IPS-18c (cell line): ENCODE results near the gene CACNA1C.

ENCODE experiments used
- H3K4me3 ChIP-seq: 2 replicates; pipeline ENCODE4 v1.7.0; 2013; ENCODE audit warnings: low read depth, mild to moderate bottlenecking, low read length, moderate library complexity; ENCODE audit not compliant: insufficient read depth
- H3K9me3 ChIP-seq: one replicate; pipeline ENCODE4 v1.6.1; 2013; ENCODE audit warnings: mild to moderate bottlenecking, low read length, moderate library complexity; ENCODE audit not compliant: control insufficient read depth, insufficient read depth

The CACNA1C gene

DNA sequence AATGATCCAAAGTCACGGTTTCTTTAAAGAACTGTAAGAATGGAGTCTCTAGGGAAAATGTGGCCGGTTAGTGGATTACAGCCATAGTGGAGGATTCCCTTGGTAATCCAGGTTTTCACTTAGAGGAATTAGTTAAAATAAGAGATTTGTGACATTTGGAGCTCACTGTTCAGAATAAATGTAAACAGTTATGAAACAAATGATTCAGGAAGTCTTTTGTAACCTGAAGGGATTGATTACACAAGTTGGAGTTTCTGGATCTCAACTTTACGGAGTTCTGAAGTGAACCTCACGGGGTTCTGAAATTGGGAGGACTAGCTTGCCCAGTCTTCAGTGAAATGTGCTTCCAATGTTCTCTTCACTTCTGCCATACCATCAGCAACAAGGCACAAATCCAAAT, 507.6 kb downstream of the CACNA1C start:
- no peak overlapping the region for H3K4me3 ChIP-seq
- no peaks in the 10 kb centered on the region for H3K9me3 ChIP-seq

DNA sequence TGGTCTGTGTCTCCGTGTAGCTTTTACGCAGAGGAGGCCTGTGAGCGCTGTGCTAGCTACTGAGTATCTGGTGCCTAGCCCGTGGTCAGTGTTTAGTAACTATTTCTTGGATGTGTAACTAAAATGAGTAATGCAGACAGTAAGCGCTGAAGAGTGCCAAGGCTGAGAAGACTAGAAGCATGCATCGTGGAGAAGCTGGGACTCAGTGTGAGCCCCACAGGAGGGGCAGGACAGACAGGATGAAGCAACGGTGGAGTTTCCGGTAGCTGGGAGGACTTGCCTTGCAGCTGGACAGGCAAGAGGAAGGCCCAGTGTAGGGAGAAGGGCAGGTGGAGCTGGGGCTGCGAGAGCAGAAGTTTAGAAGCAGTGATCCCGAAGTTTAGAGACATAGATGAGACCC, 508.6 kb downstream of the CACNA1C start:
- H3K4me3 ChIP-seq: no peak overlapping the region

DNA sequence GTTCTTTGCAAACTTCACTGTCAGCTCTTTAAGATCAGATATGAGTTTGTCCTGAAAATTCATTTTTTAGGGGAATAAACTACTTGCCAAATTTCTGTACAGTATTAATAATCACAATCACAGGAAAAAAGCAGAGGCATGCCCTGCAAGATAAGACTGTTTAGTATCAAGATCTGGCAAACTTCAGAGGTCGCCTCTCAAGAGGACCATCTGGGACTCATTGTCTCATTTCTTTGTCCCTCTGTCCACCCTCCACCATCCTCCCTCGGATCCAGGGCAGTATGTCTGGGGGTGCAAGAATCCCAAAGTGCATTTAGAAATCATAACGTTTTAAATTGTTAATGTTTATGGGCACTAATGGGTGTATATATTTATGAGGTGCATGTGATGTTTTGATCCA, 509.6 kb downstream of the CACNA1C start:
- H3K9me3 ChIP-seq: no peaks in the 10 kb centered on the region

More for the DNA sequence above, 508.6 kb downstream of the CACNA1C start:
- H3K9me3 ChIP-seq: no peaks in the 10 kb centered on the region

DNA sequence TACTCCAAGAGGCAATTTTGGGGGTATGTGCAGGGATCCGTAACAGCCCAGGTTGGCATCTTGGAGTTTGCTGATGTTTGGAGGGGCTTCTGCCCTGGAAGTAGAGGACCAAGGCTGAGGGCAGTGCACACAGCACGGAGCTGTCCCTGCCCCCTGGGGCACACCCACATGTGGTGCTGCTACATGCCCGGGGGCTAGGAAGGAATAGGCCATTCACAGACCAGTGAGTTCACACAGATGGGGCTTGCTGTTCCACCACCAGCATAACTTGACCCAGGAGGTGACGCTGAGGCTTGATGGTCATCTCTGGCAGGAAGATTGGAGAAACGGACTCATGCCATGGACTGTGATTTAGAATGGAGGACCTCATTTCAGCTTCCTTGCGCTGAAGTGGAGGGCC, 510.9 kb downstream of the CACNA1C start:
- no peak overlapping the region for H3K4me3 ChIP-seq
- no peaks in the 10 kb centered on the region for H3K9me3 ChIP-seq

More for the DNA sequence above, 509.6 kb downstream of the CACNA1C start:
- no peak overlapping the region for H3K4me3 ChIP-seq

DNA sequence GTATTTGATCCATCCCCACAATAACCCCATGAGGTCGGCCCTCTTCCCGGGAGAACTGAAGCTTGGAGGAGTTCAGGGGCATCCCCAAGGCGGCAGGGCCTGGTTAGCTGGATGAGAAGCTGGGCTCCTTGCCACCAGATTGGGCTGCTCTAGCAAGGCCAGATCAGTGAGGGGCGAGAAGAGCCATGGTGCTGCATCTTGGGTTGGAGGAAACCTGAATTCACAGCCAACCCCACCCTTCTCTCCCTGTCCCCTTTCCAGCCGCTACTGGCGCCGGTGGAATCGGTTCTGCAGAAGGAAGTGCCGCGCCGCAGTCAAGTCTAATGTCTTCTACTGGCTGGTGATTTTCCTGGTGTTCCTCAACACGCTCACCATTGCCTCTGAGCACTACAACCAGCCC, 513.4 kb downstream of the CACNA1C start:
- Histone ChIP-seq H3K9me3 (no peaks in the 10 kb centered on the region), H3K4me3 (no peak overlapping the region)

DNA sequence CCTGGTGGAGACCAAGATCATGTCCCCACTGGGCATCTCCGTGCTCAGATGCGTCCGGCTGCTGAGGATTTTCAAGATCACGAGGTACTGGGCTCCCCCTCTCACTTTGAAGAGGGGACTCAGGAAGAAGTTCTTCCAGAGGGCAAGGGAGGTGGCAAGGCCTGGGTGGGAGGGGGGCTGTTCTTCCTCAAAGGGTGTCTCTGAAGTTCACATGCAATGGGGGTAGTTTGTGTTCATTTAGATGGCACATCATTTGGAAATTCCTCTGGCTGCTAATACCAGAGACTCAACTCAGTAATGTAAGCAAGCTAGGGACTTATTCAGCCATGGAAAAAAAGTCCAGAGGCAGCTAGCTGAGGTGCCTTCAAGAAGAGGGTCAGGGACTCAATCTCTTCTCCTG, 514.9 kb downstream of the CACNA1C start:
- no peaks in the 10 kb centered on the region for H3K9me3 ChIP-seq
- no peak overlapping the region for H3K4me3 ChIP-seq

DNA sequence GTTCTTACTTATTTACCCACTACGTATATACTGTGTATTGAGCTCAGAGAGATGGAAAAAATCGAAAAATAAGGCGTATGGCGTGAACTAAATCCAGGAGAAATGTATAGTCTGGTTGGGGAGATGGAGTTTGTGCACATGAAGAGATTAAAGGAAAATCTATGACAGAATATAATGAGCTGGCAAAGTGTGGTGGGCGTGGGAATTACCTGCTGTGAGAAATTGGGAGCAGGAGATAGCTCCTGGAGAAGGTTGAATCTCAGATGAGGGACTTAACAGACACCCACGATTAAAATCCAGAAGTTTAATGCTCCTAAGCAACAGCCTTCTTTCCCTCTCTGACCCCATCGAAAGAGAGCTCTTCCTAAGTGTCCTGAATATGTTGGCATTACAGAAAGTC, 517.8 kb downstream of the CACNA1C start:
- Histone ChIP-seq H3K9me3 (no peaks in the 10 kb centered on the region), H3K4me3 (no peak overlapping the region)

DNA sequence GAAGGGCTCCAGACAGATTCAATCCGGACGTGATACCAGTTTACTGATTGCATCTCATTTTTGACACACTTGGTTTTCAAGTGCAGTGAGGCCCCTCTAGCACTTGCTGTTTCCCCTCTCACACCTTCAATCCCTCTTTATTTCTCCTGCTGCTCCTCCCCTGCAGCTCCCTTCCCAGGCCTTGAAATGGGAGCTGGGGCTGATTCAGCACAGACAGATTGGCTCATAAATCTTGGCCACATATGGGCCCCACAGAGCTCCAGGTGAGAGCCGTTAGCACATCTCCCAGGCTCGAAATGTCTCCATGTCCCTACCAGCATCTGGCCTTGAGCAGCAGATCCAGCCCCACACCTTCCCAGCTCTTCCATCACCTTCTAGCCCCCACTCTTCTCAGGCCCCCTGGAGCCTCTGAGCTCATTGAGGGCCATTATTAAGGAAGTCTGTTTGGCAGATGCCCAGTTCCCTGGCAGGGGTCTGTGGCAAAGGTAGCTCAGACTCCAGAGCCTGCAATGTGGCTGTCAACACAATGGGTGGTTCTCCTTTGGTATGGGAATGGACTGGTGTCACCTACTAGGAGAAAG, 521.7 kb downstream of the CACNA1C start:
- Histone ChIP-seq H3K9me3 (no peaks in the 10 kb centered on the region), H3K4me3 (no peak overlapping the region)

DNA sequence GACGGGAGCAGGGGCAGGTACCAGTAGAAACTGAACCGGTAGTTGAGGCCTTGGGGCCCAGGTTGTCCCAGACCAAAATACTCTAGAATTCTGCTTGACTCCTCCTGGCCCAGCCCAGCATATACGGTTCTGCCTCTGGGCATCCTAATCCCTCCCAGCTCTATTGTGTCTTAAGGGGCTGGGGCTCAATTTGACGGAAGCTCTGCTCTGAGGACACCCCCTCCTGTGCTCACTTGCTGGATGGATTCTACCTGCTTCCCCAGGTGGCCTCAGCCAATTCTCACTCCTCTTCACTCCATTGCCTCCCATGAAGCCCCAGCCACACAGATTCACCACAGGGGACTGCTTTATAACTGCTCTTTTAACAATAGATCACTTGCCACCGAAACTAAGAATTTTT, 522.5 kb downstream of the CACNA1C start:
- H3K4me3 ChIP-seq: no peak overlapping the region
- no peaks in the 10 kb centered on the region for H3K9me3 ChIP-seq

DNA sequence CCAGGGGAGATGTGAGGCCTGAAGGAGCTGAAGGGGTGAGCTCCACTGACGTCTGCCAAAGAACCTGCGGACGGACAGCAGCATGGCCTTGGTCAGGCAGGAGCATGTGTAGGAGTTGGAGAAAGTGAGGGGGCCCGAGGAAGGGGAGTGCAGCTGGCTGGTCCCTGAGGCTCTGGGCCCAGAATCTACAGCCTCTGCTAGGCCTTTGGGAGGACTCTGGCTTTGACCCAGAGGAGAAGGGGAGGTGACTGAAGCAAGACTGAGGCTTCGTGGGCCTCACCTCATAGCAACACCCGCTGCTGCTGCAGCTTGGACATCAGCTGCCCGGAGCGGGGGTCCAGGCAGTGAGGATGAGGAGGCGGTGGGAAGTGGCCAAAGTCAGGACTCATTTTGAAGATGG, 525.4 kb downstream of the CACNA1C start:
- H3K4me3 ChIP-seq: no peak overlapping the region
- no peaks in the 10 kb centered on the region for H3K9me3 ChIP-seq

DNA sequence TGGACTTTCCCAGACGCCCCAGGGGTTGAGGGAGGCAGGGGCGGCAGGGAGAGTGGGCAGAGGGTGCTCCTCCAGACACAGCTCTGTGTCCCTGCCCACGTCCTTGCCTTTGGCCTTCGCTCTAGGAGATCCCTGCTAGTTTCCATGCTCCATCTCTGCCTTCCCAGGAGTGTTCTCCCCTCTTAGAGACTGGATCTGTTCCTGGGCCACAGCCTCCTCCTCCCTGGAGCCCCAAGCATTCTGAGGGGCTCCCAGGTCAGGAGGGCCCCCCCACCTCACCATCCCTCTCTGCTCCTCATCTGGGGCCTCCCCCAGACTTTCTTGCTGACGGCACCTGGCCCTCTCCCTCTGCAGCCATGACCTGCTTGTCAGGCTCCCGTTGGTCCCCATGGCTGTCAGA, 526.0 kb downstream of the CACNA1C start:
- Histone ChIP-seq H3K9me3 (no peaks in the 10 kb centered on the region), H3K4me3 (no peak overlapping the region)

DNA sequence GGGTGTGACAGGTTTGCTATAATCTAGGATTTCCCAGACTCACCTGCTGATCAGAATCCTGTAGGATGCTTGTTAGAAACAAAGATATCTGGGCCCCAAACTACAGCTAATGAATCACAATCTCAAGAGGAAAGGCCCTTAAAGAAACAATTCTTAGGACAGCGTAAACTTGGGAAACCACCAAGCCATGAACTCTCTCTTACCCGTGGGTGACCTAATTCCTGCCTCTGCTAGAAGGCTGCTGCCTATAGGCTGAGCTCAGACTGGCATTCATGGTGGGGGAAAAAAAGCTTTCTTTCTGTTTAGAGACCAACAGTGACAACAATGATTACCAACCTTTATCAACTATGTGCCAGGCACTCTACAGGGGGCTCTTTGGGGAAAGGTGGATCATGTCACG, 528.0 kb downstream of the CACNA1C start:
- Histone ChIP-seq H3K4me3 (no peak overlapping the region), H3K9me3 (no peaks in the 10 kb centered on the region)

DNA sequence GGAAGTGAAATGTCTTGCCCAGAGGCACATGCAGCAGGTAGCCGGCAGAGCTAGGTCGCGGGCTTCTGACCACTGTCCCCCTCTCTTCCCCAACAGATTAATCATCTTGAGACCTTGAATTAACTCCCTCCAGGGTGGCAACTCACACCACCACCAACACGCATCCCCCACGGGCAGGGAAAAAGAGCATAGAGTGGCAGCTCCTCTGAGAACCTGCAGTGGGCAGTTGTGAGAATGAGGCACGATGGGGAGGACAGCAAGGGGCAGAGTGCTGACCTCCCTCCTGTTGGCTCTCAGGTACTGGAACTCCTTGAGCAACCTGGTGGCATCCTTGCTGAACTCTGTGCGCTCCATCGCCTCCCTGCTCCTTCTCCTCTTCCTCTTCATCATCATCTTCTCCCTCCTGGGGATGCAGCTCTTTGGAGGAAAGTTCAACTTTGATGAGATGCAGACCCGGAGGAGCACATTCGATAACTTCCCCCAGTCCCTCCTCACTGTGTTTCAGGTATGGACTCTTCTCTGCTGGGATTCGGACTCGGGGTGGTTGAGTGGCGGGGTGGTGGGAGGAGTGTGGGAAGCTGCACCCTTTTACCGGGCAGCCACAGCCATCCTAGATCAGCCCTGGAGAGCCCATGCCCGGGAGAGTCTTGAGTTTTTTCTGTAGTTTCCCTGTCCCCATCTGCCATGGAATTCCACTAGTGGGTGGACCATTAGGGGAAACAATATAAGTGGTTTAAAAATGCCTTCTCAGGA, 528.7 kb downstream of the CACNA1C start:
- Histone ChIP-seq H3K4me3 (no peak overlapping the region), H3K9me3 (no peaks in the 10 kb centered on the region)

DNA sequence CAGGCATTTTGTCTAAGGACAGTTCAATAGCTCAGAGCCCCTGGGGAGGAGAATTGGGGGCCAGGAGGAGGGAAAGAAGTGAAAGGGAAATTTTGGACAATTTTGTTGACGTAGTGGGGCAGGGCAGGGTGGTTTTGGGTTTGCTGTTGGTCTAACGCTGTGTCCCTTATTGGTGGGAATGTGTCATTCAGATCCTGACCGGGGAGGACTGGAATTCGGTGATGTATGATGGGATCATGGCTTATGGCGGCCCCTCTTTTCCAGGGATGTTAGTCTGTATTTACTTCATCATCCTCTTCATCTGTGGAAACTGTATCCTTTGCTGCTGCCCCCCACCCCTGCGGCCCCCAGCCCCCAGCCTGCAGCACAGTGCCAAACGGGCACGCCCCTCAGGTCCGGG, 529.8 kb downstream of the CACNA1C start:
- H3K9me3 ChIP-seq: no peaks in the 10 kb centered on the region
- no peak overlapping the region for H3K4me3 ChIP-seq

DNA sequence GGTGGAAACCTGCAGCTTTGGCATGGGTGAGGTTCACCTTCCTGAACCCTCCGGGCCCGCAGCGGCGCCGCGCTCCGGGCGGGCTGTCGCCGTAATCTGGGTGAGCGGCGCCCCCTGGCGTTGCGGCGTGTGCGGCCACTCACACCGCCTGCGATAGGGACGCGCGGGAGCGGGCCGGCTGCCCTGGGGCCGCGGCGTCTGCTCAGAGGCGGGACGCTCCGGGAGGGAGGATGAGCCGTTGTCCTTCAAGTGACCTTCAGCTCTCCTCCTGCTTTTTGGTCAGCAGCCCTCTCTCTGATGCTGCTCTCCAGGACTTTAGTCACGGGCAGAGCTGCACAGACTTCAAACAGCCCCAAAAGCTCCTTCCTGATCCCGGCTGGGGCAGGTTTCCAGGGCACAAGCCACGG, 530.3 kb downstream of the CACNA1C start:
- no peak overlapping the region for H3K4me3 ChIP-seq
- no peaks in the 10 kb centered on the region for H3K9me3 ChIP-seq

DNA sequence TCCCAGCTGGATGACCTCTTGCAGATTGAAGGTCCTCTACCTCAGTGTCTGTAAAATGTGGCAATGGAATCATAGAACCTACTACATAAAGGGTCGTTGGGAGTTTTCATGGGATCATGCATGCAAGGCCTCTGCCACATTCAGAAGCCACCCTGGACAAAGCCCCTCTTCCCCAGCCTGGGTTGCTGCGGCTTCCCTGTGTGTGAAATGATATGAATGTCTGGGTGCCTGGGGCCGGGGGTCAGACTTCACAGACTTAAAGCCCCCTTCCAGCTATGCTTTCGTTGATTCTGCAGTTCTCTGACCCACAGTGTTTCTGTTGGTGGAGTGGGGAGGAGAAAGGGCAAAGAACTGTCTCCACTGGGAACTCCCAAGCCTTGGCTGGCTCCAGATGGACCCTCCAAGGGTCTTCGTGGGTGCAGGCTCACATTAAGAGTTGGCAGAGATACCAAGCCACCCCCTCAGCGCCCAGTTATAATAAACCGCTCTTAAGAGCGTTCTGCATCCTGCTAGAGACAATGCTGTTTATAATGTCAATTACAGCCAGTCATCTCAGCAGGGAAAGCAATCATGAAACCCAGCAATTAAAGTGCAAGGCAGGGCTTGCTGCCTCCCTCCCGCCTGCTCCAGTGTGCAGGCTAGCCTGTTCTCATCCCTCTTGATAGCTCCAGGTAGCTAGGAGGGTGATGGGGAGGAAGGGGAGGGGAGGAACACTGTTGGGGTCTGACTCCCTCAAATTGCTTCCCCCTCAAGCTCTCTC, 531.0 kb downstream of the CACNA1C start:
- no peak overlapping the region for H3K4me3 ChIP-seq
- no peaks in the 10 kb centered on the region for H3K9me3 ChIP-seq

DNA sequence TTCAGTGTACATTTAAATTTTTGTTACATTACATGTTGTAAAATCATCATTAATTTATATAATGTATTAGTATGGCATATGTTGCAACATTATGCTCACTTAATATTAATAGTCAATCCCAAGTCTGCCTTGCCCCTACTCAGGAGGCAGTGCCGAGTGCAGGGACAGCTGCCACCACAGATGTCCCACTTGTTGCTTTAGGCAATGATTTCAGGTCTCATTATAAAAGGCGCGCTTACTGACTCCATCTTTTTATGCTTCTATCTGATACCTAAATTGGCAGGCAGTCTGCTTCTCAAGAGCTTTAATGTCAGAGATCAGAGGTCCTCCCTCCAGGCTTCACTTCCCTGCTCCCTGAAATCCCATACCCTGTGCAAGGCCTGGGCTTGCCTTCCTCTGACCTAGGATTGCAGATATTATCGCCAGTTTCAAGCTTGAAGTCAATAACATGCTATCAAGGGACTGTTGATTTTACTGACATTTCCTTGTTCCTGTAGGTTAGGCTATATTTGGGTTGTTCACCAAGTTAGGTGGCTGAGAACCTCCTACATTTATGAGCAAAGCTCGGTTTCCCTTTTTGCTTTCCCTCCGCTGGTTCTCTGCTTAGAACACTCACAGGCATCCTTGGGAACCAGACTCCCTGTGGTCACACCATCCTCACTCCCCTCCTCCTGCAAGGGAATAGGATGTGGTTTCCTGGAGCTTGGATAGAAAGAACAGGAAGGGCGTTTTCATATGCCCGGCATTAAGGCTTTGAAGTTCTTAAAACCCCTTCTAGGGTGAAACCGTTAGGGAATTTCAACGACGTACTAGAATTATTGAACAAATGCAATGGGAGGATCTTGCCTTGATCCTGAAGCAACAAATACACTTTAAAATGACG, 533.6 kb downstream of the CACNA1C start:
- Histone ChIP-seq H3K9me3 (no peaks in the 10 kb centered on the region), H3K4me3 (no peak overlapping the region)
